ENCODE data around the gene REV3L.
"Not testable (repeated sequence)": the region's sequence is repeated elsewhere in the genome, so short reads cannot be mapped to it uniquely, and the experiment has no call there.

The REV3L gene

DNA sequence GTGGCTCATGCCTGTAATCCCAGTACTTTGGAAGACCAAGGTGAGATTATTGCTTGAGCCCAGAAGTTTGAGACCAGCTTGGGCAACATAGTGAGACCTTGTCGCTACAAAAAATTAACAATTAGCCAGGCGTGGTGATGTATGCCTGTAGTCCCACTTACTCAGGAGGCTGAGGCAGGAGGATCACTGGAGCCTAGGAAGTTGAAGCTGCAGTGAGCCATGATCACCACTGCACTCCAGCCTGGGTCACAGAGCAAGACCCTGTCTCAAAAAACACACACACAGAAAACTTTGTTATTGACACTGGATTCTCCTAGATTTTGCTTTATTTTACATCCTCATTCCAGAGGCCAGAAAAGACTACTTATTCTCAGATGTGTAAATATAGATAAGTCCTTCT is 9.5 kb upstream of the REV3L start:
- DNase-seq (ENCODE audit: low read depth, low spot score), result no peak

DNA sequence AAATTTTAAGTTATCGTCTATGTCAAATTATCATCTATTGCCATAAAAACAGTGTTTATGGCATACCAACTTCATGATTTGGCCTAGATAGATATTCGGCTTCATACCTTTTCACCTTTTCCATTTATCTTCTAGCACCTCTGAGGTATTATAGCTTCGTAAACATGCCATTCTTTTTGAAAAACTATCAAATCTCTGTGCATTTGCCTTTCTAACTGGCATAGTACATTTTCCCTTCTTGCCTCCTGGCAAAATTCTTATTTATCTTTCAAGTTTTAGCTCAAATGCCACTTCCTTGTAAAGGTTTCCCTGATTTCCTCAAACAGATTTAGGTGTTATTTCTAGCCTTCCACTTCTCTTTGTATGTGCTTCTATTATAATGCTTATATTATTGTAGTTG is 7.0 kb upstream of the REV3L start:
- DNase-seq (ENCODE audit: low read depth, low spot score), result no peak

DNA sequence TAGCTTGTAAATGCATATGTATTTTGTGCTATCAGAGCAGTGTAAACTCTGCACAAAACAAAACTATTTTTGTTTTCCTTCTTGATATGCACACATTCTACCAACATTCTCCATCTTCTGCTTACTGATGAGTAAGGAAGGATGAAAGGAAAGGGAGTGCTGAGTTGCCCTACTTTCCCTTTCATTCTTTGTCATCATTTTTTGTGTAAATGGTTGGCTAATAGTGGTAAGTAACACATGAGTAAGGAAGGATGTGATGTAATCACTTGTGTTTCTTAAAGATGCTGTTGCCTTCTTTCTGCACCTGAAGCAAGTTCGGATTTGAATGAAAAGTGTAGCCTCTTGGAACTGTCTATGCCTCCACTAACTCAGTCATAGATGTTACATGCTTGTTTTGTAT is 4.6 kb upstream of the REV3L start:
- no peak for DNase-seq (ENCODE audit: low read depth, low spot score)

DNA sequence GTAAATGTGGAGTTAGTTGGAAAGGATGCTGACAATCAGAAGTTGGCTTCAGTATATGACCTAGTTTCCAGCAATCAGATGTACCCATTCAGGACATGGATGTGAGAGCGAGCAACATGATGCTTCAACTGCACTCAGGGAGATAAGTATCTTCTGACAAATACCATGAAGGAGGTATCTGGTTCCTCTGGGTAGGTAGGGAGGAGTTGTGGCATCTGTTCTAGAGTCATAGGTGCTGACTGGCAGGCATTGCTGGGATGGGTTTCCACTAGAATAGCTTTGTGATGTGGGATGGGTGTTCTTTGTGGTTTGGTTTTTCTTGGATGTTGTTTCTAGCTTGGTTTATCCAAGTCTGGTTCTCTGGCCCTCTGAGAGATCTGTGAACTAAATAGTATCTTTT is 3.9 kb upstream of the REV3L start:
- no peak for DNase-seq (ENCODE audit: low read depth, low spot score)

DNA sequence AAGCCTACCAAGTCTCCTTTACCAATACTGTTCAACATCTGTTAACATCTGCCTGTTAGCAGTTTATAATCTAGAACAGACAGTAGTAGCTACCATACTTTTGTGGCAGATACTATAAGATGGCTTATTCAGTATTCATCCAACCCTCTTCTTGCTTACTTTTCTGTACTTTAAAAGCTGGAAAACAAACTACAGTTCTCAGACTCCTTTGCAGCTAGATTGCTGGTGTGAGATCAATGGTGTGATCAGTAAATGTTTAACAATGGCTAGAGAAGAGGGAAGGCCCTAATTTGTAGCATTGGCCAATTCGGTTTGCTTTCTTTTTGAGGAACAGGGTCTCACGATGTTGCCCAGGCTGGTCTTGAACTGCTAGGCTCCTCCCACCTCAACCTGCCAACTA is 3.5 kb upstream of the REV3L start:
- DNase-seq (ENCODE audit: low read depth, low spot score), result no peak

DNA sequence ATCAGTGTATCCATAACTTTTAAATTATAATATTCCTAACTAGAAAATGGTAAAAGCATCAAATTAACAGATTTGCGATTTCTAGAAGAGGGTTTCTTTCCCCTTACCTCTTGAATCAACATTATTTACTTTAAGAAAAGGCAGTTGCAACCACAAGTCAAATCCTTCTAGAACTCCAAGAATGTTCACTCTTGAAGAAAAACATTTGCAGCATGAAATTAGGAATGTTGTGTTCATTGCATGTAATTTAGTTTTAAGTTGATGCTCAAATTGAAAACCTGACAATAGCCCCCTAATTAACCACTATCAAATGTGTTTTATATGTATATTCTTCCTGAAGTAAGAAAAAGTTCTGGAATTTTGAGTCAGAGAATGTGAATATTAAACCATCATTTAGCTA is 2.3 kb upstream of the REV3L start:
- no peak for DNase-seq (ENCODE audit: low read depth, low spot score)

DNA sequence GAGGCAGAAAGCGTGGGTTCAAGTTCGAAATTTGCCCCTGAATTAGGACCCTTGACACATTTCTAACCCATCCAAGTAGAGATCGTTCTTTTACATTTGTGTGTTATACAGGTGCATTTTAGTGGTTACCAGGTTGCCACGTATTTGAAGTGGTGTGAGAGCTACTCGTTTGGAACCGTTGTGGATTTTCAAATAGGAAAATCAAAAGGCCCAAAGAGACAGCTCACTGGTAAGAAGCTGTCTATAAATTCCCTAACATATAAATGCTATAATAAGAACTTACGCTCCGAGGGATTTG is 1.6 kb upstream of the REV3L start:
- DNase-seq (ENCODE audit: low read depth, low spot score), result no peak

DNA sequence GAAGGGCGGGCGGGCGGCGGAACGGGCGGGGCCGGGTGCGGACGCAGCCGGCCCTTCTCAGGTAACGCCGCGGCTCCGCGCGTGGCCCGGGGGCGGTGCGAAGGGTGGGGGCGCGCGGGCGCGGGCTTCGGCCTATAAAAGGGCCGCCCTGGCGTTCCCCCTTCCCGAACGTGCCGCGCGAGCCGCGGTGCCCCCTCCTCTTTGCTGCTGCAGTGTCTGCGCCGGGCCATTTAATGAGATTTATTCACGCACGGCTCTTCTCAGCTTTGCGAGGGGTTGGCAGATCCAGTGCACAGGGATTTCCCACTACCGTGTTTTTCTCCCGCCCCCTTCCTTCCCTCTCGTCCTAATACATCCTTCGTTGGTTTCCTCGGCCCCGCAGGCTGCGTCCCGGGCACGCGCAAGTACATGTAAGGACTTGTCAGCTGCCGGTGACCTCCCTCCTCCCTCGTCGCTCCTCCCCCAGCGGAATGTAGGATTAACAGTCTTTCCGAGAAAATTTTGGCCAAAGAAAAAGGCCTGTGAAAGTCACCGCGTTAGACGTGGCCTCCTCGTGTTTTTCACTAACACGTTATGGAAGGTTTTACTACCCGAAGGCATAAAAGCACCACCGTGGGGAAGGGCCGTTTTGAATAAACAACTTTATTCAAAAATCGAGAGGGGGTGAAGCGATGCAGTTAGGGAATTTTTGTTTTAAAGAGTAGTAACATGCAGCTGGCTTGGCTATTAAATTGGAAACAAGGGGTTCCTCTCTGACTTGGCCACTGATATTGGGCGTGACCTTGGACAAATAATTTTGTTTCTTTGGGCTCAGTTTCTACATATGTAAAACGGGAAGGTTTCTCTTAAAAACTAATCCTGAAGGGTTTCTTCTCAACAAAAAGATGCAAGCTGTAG is 966 bp upstream of the REV3L start:
- no peak for DNase-seq (ENCODE audit: low read depth, low spot score)

DNA sequence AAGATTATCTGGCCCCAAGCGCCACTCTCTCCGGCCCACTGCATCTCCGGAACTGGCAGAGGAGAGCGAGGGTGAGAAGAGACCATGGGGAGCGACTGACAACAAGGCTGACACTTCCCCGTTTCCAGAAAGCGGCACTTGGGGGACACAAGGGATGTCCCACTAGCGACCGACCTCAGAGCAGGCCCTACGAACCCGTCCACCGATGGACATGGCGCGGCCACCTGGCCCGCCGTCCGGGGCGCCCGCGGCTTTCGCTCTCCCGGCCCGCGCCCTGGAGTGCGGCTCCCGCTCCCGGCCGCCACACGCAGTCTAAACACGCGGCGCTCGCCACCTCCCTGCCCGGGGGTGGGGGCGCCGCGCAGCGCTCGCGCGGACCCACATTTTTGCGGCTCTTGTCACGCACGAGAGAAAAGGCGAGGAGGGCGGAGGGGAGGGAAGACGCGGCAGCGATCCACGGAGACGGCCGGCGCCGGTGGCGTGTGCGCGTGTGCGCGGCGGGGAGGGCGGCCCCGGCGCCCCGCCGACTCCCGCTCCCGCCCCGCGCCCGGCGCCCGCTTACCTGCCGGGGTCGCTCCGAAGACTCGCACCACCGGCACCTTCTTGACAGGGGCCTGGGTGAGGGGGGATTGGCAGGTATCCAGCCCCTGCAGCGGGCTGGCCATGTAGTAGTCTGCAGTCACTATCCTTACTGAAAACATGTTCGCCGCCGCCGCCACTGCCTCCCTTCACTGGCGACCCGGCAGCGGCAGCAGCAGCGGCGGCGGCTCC is 645 bp downstream of the REV3L start:
- peak; percentile 54 for DNase-seq (ENCODE audit: low read depth, low spot score)

DNA sequence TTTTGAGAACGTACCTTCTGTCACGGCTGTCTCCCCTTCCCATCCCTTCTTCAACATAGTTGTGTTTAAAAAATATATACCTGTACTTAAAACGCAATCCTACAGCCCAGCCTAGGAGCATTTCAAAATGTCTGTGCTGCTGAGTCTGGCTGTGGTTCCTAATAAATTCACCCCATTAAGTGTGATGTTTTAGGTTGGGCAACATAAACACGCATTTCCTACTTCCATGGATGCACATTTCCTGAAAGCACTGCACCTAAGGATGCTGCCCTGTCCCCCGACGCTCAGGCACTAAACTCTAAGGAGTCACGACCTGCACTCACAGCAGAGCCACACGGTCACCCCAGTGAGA is 1.2 kb downstream of the REV3L start:
- no peak for DNase-seq (ENCODE audit: low read depth, low spot score)

DNA sequence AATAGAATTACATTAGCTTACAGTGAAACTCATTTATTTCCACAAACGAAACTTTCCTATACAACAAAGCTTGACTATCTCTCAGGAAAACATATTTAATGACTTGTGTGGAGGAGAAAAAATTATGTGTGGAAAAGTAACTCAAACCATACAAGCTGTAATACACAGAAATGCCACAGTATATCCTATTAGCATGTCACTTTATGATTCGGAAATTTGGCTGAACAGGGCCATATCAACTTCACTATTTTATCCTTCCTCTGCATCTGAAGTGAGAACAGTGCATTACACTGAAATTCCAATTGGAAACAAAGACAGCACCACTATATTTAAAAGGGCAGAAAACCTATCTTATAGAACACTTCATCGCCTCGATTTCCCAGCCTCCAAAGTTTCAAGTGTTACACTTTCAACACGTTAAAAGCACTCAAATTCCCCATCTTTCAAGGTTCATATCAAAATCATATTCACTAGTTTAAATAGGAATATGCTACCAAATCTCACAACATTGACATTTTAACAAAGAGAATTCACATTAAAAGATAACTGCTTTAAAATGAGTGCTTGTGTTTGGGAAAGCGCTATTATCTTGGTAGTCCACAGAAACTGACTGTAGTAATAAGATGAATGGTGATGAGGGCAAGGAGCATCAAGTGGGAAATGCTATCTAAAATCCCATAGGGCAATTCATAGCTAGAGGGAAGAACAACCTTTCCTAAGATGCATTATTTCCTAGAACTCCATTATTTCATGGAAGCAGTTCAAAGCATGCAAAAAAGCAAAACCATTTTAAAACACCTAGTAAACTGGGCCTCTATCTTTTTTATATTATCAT is 1.8 kb downstream of the REV3L start:
- no peak for DNase-seq (ENCODE audit: low read depth, low spot score)

DNA sequence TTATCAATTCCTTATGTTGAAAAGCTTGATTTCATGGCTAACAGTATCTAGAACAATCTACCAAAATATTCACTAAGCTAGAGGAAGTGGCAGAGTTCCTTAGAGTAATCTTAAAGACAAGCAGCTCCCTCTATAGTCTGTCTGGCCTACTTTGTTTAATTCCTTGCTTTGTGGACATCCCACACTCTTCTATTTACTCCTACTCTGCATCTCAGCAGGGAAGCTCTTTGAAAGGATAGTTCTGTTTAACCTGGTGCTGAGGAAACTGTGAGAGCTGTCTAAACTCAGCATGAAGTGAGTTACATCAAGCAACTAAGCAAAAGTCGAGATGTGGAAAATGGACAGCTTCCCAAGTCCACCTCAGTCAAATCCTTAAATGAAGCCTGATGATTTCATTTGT is 4.3 kb downstream of the REV3L start:
- peak; percentile 70 for DNase-seq (ENCODE audit: low read depth, low spot score)

DNA sequence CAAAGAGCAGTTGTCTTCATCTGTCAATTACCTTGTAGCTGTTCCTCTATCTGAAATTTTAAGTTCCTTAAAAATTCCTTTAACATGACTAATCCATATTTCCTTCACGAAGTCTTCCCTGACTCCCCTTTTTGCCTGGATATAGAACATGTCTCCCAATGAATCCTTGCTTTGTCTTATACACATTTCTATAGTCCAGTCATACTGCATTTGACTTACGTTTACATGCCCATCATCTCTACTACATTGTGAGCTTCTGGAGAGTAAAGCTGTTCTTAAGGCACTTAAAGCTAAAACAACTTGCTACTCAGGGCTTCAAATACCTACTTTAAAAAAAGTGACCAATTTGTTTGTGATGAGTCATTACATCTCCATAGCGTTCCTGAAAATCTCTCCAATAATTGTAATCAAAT is 4.9 kb downstream of the REV3L start:
- no peak for DNase-seq (ENCODE audit: low read depth, low spot score)

DNA sequence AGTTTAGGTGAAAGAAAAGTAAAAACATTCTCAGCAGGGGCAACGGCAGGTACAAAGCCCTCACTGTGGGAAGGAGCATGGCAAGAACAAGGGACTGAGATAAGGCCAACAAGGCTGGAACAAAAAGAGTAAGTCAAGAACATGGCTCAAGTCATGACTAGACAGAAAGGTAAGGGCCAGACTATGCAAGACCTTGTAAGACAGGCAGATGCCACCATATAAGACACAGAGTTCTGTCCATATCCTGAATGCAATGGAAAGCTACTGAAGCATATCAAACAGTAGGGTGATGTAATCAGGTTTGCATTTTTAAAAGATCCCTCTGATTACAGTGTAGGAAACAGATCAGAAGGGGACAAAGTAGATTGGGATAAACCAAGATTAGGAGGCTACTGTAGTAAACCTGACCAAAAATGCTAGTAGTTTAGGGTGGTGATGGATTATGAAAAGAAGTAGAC is 5.5 kb downstream of the REV3L start:
- DNase-seq (ENCODE audit: low read depth, low spot score), result peak; percentile 37

DNA sequence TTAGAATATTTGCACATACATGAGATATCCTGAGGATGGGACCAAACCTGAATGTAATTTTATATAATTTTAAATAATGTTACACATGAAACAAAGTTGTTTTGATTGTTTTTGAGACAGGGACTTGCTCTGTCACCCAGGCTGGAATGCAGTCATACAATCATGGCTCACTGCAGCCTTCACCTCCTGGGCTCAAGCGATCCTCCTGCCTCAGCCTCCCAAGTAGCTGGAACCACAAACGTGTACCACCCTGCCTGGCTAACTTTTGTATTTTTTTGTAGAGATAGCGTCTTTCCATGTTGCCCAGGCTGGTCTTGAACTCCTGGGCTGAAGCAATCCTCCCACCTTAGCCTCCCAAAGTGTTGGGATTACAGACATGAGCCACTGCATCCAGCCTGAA is 7.0 kb downstream of the REV3L start:
- DNase-seq (ENCODE audit: low read depth, low spot score), result not testable (repeated sequence)

DNA sequence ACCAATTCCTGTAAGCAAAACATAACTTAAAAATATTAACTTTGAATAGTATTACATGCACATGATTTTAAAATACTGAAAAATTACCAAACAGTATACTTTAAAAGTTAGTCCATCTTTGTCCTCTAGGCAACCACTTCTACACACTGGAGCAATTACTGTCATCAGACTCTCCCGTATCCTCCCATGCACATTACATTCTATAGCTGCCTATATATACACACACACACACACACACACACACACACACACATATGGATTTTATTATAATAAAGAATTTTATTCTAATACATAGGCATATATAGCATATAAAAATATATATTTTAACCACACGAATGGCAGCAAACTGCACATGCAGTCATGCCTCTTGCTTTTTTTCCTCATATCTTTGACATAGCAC is 8.2 kb downstream of the REV3L start:
- no peak for DNase-seq (ENCODE audit: low read depth, low spot score)

DNA sequence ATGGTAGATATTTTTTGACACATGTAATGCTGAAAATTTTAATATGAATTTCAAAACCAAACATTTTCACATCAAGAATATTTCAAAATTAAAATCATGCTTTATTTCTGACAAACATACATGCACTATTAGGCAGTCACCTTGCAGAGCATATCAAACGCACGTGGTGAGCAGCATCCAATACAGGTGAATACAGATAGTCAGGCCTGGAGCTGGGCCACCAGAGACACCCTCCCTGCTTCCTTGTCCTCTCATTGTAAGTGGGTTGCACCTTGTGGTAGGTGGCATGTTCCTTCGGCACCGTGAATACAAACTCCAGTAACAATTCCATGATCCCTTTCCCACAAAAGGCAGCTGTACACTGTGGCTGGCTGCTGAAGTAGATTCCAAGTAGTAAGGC is 8.9 kb downstream of the REV3L start:
- DNase-seq (ENCODE audit: low read depth, low spot score), result no peak

DNA sequence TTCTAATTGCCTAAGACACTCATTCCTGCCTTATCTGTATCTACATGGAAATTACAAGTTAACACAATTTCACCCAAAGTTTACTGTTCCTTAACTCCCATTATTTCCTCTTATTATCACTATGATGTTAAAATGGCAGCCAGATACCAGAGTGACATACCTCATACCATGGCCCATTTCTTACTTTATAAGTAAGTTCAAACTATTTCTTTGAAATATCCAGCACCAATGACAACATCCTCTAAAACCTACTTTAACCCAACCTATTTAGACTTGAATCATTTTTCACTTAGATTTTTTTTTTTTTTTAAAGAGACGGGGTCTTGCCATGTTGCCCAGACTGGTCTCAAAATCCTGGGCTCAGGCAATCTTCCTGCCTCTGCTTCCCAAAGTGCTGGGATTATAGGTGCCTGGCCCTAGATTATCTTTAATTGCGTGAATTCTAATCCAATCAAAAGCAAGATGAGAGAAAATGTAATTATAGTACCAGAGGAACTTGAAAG is 10.0 kb downstream of the REV3L start:
- no peak for DNase-seq (ENCODE audit: low read depth, low spot score)

DNA sequence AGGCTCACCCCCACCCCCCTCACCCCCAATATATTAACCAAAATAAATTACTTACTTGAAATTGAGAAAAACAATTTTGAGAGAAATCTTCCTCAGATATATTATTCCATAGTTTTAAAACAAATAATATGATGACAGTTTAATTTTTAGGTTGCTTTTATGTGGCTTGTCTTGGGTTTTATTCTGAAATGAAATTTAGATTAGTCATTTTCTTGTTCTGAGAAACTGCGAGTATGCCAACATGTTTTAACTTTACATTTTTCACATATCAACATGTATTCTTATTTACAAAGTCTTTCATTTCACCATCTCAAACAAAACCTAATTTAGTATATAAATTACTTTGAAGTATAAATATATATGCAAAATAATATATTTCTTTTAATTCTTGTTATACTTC is 11.1 kb downstream of the REV3L start:
- no peak for DNase-seq (ENCODE audit: low read depth, low spot score)

DNA sequence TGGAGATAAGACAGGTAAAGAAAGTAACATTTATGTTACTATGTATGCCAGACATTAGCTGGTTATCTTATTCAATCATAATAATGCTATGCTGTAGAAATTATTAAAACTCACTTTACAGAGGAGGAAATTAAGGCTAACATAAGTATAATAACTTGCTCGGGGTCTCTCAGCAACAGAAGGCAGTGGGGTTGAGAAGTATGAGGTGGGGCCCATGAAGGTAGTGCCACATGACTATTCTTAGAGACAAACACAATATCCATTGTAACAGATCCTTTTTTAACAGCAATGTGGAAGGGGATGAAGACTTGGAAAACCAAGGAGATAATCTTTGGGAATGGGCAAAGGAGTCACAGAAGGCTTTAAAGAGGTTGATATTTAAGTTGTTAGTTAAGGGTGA is 11.5 kb downstream of the REV3L start:
- no peak for DNase-seq (ENCODE audit: low read depth, low spot score)

DNA sequence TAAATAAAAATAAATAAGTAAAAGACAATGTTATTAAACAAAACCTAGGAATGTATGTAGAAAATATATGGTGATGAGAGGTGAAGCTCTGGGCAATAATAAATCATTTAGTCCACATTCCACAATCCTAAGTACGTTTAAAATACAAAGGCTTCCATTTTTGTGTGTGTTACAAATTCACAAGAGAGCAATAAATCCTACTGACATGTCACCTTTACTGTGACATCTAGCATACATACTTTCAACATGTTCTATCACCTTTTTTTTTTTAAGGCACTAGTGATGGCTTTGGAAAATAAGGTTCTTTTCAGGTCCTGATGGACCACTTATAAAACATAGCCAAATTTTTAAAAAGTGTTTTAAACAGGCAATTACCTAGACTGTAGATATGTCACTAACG is 12.0 kb downstream of the REV3L start:
- no peak for DNase-seq (ENCODE audit: low read depth, low spot score)

DNA sequence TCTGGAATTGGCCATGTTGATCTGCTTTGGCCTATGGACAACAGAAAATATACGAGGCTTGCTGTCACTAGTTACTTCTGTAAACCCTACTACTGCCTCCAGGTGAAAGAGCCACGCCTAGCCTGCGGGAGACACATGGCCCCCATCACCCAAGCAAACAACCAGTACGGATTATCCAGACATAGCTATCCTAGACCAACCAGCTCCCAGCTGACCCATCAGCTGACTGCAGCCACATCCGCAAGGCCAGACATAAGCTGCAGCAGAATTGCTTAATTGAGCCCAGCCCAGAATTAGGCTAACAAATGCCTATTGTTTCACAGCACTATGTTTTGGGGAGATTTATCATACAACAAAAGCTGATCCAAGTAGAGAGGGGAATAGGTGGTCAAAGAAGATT is 13.5 kb downstream of the REV3L start:
- peak; percentile 26 for DNase-seq (ENCODE audit: low read depth, low spot score)

All from ELF-1 (cell line).